ENCODE data around the gene SAGE1.
"Not testable (repeated sequence)": the region's sequence is repeated elsewhere in the genome, so short reads cannot be mapped to it uniquely, and the experiment has no call there.

Gene SAGE1

DNA sequence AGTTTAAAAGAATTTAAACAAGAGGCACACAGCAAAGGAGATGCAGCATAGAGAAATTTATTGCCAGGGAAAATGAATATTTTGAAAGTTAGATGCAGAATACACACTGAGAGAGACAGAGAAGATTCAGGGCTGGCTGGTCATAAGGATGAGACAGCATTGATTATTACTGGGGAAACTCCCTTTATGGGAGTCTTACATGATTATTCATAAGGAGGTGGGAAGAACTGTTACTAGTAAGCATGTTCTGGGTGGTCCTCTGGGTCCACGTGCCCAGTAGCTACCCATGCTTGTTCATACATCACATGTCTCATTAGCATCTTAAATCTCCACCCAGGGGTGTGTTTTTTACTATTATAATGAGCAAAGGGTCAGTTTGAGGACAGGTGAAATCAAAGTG is 27.0 kb downstream of the SAGE1 start:
- no CpG with 5 or more reads among the region's 1 CpG for WGBS, 2 experiments (ENCODE audit: insufficient coverage in 2 of 2)

DNA sequence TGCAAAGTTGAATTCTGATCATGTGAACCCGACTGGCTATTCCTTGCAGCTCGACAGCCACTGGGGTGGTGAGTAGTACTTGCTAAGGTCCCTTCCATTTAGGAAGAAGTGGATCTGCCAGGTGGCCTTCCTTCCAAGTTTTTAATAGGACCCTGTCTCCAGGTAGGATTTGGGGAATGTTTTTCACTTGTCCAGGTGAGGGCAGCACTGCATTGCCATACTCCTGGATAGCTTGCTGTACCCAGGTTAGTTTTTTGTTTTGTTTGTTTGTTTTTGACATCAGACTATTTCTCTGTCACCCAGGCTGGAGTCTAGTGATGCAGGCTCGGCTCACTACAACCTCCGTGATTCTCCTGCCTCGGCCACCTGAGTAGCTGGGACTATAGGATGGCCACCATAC is 29.8 kb downstream of the SAGE1 start:
- WGBS, 2 experiments (ENCODE audit: insufficient coverage in 2 of 2) = 67 to 100% methylated on average over 1 of the region's 5 CpGs
- no peaks in the 10 kb centered on the region for H3K4me1 ChIP-seq (ENCODE audit: control insufficient read depth, insufficient read depth, low read length, poor library complexity, severe bottlenecking)

More for the DNA sequence above, 27.0 kb downstream of the SAGE1 start:
- not testable (repeated sequence) for H3K4me3 ChIP-seq (ENCODE audit: extremely low read depth, insufficient read depth, low read length, poor library complexity, severe bottlenecking); H3K36me3 ChIP-seq (ENCODE audit: control insufficient read depth, insufficient read depth, low read length); H3K4me1 ChIP-seq (ENCODE audit: control insufficient read depth, insufficient read depth, low read length, poor library complexity, severe bottlenecking); H3K9me3 ChIP-seq (ENCODE audit: control insufficient read depth, low read length); H3K27ac ChIP-seq (ENCODE audit: low read depth, low read length, severe bottlenecking)

DNA sequence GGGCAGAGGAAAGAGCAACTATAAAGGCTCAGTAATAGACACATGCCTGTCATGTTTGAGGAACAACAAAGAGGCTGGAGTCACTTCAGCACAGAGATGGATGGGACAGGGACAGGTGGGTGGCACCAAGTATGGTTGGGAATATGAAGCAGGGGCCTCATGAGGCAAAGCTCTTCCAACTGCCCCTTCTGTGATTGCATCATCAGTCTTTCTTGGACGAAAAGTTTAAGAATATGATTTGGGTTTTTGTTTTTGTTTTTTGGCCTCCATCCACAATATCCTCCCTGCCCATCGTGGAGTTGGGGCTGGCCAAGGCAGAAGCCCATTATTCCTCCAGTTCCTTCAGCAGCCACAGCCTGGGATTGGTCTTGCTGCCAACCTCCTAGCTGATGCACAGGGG is 34.4 kb downstream of the SAGE1 start:
- Histone ChIP-seq H3K4me1 (ENCODE audit: control insufficient read depth, insufficient read depth, low read length, poor library complexity, severe bottlenecking) (no peaks in the 10 kb centered on the region), H3K9me3 (ENCODE audit: control insufficient read depth, low read length) (no peaks in the 10 kb centered on the region), H3K36me3 (ENCODE audit: control insufficient read depth, insufficient read depth, low read length) (no peaks in the 10 kb centered on the region), H3K4me3 (ENCODE audit: extremely low read depth, insufficient read depth, low read length, poor library complexity, severe bottlenecking) (no peak overlapping the region), H3K27ac (ENCODE audit: low read depth, low read length, severe bottlenecking) (no peak overlapping the region)
- WGBS, 2 experiments (ENCODE audit: insufficient coverage in 2 of 2) = no CpG with 5 or more reads among the region's 2 CpGs

More for the DNA sequence above, 29.8 kb downstream of the SAGE1 start:
- no peak overlapping the region for H3K4me3 ChIP-seq (ENCODE audit: extremely low read depth, insufficient read depth, low read length, poor library complexity, severe bottlenecking)
- H3K36me3 ChIP-seq (ENCODE audit: control insufficient read depth, insufficient read depth, low read length) = no peaks in the 10 kb centered on the region
- H3K9me3 ChIP-seq (ENCODE audit: control insufficient read depth, low read length) = no peaks in the 10 kb centered on the region
- H3K27ac ChIP-seq (ENCODE audit: low read depth, low read length, severe bottlenecking) = no peak overlapping the region

DNA sequence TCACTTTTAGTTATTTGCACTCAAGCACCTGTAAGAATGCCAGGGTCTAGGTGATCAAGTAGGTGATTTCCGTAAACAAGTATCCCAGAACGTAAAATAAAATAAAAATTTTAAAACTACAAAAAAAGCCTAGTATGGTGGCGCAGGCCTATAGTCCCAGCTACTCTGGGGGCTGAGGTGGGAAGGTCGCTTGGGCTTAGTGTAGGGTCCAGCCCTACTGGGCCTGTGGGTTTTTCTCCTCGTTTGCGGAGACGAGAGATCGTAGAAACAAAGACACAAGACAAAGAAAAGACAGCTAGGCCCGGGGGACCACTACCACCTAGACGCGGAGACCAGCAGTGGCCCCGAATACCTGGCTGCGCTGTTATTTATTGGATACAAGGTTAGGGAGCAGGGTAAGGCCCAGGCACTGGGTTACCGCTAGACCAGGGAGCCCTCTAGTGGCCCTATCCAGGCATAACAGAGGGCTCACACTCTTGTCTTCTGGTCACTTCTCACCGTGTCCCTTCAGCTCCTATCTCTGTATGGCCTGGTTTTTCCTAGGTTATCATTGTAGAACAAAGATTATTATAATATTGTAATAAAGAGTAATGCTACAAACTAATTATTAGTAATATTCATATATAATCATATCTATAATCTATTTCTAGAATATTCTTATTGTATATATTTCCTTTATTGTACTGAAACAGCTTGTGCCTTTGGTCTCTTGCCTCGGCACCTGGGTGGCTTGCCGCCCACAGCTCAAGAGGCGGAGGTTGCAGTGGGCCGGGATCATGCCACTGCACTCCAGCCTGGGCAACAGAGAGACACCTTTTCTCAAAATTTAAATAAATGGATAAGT is 38.4 kb downstream of the SAGE1 start:
- WGBS, 2 experiments (ENCODE audit: insufficient coverage in 2 of 2) = 20% methylated on average over 1 of the region's 19 CpGs; no CpG with 5 or more reads in 1 of the 2 experiments
- Histone ChIP-seq H3K9me3 (ENCODE audit: control insufficient read depth, low read length) (no peaks in the 10 kb centered on the region), H3K36me3 (ENCODE audit: control insufficient read depth, insufficient read depth, low read length) (no peaks in the 10 kb centered on the region), H3K4me1 (ENCODE audit: control insufficient read depth, insufficient read depth, low read length, poor library complexity, severe bottlenecking) (no peaks in the 10 kb centered on the region), H3K27ac (ENCODE audit: low read depth, low read length, severe bottlenecking) (no peak overlapping the region), H3K4me3 (ENCODE audit: extremely low read depth, insufficient read depth, low read length, poor library complexity, severe bottlenecking) (no peak overlapping the region)

DNA sequence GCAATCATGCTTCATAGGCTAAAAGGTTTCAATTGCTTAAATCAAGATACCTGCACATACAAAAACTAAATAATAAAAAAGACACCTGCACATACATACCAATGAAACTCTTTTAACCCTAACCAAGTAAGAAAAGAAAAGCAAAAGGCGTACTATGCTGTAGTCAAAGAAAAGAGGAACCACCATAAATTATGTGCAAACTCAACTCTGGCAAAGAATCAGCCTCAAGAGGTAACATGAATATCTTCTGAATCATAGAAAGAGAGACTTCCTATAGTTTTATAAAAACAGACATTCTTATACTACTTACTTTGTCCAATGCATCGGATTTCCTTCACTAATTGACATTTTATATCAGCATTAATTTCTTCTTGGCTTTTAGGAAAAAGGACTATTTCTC is 51.0 kb downstream of the SAGE1 start:
- Histone ChIP-seq H3K4me3 (ENCODE audit: extremely low read depth, insufficient read depth, low read length, poor library complexity, severe bottlenecking) (no peak overlapping the region), H3K4me1 (ENCODE audit: control insufficient read depth, insufficient read depth, low read length, poor library complexity, severe bottlenecking) (no peaks in the 10 kb centered on the region)
- no CpG with 5 or more reads among the region's 2 CpGs for WGBS, 2 experiments (ENCODE audit: insufficient coverage in 2 of 2)

DNA sequence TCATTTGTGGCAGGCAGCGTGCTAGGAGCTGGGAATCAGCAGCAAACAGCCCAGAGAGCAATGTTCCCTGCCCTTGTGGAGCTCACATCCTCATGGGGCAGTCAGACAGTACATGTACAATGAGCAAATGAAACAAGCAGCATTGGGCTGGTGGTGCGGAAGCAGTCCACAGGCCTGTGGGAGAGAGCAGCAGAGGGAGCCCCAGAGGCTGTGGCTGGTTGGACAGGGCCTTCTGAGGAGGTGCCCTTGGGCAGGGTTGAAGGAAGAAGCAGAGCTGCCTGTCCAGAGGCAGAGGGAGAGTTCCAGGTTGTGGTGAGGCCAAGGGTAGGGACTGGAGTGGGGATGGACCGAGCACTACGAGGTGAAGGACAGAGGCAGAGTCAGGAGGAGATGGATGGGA is 57.8 kb downstream of the SAGE1 start:
- Histone ChIP-seq H3K27ac (ENCODE audit: low read depth, low read length, severe bottlenecking) (no peak overlapping the region), H3K9me3 (ENCODE audit: control insufficient read depth, low read length) (no peaks in the 10 kb centered on the region), H3K4me1 (ENCODE audit: control insufficient read depth, insufficient read depth, low read length, poor library complexity, severe bottlenecking) (no peaks in the 10 kb centered on the region), H3K4me3 (ENCODE audit: extremely low read depth, insufficient read depth, low read length, poor library complexity, severe bottlenecking) (no peak overlapping the region), H3K36me3 (ENCODE audit: control insufficient read depth, insufficient read depth, low read length) (no peaks in the 10 kb centered on the region)
- WGBS, 2 experiments (ENCODE audit: insufficient coverage in 2 of 2) = 70 to 92% methylated on average over 2 to 4 of the region's 4 CpGs

More for the DNA sequence above, 51.0 kb downstream of the SAGE1 start:
- Histone ChIP-seq H3K27ac (ENCODE audit: low read depth, low read length, severe bottlenecking) (no peak overlapping the region), H3K9me3 (ENCODE audit: control insufficient read depth, low read length) (no peaks in the 10 kb centered on the region), H3K36me3 (ENCODE audit: control insufficient read depth, insufficient read depth, low read length) (no peaks in the 10 kb centered on the region)
